Cardiac fibroblast (primary cell): Measurements from ENCODE around the gene CDH6.

Experiments
- DNase-seq, 2 donors: peaks; one replicate each; pipeline versions ENCODE4 v3.0.0 to v3.0.0-alpha.2; 2010; ENCODE audit warnings: low read depth in 2 of 2
- H3K4me3 ChIP-seq, 2 donors: replicated peaks in 1 of 2; 1 replicate in 1 of 2; 2 replicates in 1 of 2; pipeline ENCODE4 v1.5.1; 2011; ENCODE audit warnings: low read depth in 2 of 2, low read length in 2 of 2, mild to moderate bottlenecking in 2 of 2, moderate library complexity in 1 of 2
- CTCF ChIP-seq: IDR thresholded peaks from one replicate; pipeline ENCODE4 v1.5.1; 2011; ENCODE audit warnings: low read depth, mild to moderate bottlenecking, low read length, inconsistent platforms

The CDH6 gene

DNA sequence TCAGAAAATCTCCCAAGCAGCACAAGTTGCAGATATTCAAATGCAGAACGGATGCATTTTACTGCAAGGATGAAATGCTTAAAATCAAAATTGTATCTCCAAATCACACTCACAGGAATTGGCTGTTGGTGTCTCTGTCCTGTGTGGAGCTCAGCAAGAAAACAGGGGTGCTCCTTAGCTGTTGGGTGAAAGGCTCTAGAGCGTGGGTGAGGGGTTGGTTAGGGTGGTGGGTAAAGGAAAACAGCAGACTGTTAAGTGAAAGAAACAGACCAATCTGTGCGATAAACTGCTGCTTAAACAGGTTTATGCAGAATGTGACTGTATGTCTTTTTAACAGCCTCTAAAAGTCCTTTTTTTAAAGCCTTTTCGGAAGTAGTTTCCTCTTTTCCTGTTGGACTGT is 19.8 kb downstream of the CDH6 start:
- H3K4me3 ChIP-seq: no peak overlapping the region
- no peak for TF ChIP-seq CTCF

GRCh38 chr5:31213705-31214121 is 20.2 kb downstream of the CDH6 start:
- H3K4me3 ChIP-seq: no peak overlapping the region
- TF ChIP-seq CTCF: no peak
- no peak for DNase-seq

More for the DNA sequence above, 19.8 kb downstream of the CDH6 start:
- no peak for DNase-seq

DNA sequence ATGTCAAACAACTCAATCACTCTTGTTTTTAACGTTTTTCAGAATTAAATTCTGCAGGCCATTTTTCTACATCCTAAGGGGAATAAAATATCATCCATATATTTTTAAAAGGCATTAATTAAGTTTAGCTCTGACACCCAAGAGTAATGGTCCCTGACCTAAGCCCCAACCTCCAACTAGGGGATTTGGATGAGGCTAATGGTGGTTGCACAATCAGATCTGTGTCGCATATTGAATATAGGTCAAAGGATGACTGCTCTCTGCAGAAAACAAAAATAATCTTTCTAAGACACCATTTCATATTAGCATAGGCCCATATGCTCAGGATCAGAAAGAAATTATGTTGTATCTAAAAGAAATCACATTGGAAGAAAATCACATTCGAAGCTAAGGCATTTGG is 20.7 kb downstream of the CDH6 start:
- DNase-seq: no peak
- no peak for TF ChIP-seq CTCF

DNA sequence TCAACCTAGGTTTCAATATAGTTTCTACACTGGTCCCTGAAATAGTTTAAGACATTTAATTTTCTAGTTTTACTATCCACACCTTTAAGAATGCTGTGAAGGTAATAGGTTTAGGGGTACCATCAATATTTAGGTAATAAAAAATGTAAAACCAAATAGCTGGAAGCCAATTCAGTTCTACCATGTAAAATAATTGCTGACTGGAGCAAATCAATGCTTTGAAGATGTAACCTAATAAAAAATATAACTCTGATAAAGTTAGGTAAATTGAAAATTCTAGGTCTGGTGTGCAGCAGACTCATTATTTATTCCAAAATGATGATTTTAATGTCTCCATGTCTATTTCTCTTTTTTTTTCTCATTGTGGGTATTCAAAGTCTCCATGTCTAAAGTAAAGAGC is 21.8 kb downstream of the CDH6 start:
- H3K4me3 ChIP-seq: no peak overlapping the region
- DNase-seq: no peak
- TF ChIP-seq CTCF: no peak

More for the DNA sequence above, 20.7 kb downstream of the CDH6 start:
- no peak overlapping the region for H3K4me3 ChIP-seq

- DNase-seq: no peak
- TF ChIP-seq CTCF: no peak
- H3K4me3 ChIP-seq: no peak overlapping the region
Measured at GRCh38 chr5:31217446-31217845, 24.0 kb downstream of the CDH6 start.

DNA sequence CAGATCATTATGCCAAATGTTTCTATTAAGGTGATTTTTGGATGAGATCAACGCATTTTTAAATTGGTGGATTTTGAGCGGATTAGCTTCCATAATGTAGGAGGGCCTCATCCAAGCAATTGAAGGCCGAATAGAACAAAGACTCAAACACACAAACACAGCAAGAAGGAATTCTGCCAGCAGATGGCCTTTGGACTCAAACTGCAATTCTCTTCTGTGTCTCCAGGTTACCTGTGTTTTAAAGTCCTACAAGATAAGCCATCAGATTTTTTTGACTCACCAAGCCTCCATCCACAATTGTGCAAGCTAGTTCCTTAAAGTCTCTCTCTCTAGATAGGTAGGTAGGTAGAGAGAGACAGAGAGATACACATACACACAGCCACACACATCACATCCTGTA is 25.5 kb downstream of the CDH6 start:
- no peak for TF ChIP-seq CTCF

DNA sequence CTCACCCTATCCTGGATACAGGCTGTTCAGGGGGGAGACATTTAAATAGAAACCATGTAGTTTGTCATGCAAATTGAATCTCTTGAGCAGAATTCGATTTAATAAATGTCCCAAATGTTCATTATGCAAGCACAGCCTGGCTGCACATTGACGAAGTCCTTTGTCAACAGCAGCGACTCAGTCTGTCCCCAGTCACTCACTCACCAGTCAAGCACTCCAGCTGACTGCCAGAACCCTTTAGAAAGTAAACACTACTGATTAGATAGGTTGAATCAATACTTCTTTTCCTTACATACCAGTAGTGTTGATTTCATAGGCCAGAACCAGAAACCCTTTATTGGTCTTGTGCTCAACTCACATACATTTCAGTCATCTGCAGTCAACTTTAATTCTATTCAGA is 27.5 kb downstream of the CDH6 start:
- DNase-seq: no peak
- H3K4me3 ChIP-seq: no peak overlapping the region
- no peak for TF ChIP-seq CTCF

More for the DNA sequence above, 25.5 kb downstream of the CDH6 start:
- H3K4me3 ChIP-seq: no peak overlapping the region
- DNase-seq: no peak
